ENCODE data around the gene INS. TPM values are rescaled to one million over a fixed set of nuclear protein-coding genes. Genes with fewer than 3 reads are reported as not detected.
A peak's percentile ranks its signal among the peaks of the same experiment; 100 is the strongest.

INS gene
- polyA plus RNA-seq, 2 of the 4 experiments (the other 2 are of a cell fraction): not detected

DNA sequence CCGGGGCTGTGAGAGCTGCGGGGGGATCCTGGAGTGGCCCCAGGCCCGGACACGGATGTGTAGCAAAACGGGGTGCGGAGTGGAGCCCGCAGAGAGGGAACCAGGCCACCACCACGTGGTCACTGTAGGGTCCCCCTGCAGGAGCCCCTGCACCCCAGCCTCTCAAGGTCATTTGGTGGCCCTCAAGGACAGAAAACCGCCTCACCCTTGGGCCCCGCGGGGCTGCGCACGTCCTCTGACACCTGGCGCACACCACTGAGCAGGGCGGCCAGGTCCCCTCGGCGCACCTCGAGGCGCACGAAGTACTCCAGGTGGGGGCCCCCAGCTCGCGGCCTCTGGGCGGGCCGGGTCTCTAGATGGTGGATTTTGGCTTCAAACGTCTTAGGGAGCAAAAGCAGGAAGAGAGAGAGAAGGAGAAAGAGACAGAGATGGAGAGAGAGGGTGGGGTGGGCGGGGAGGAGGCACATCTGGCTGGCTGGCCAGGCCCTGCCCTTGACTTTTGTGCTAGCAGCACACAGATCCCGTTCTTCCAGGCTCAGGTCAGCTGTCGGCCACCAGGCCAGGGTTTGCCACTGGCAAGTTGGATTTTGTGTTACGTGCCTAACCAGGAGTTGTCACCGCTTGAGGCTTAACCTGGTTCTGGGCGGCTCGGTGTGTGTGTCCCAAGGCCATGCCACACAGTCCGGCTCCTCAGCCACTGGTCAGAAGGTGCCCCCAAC, 7.4 kb upstream of the INS start:
- ChIA-PET POLR2A (no interaction called here), CTCF (interaction anchor here (0.7 to 18.0 kb wide), 10 partner anchors 10 to 515 kb away, joined by 3 to 276 read pairs (median 4); no protein-coding TSS in a partner anchor)
- Histone ChIP-seq H3K4me3 (no peak overlapping the region), H3K4me1 (no peaks in the 10 kb centered on the region), H3K27ac (no peak overlapping the region), H3K4me2 (no peak overlapping the region), H3K9me3 (no peaks in the 10 kb centered on the region)
- TF ChIP-seq ZFP36 (IDR thresholded peaks at IDR 0.05; ENCODE audit: borderline replicate concordance, partially characterized antibody) (no peak), JUNB (IDR thresholded peaks at IDR 0.05) (no peak), ZC3H11A (IDR thresholded peaks at IDR 0.05) (no peak), CBX8 (IDR thresholded peaks at IDR 0.05) (no peak), SREBF2 (IDR thresholded peaks at IDR 0.05) (no peak), HDAC2 (IDR thresholded peaks at IDR 0.05) (no peak), FOSL2 (IDR thresholded peaks at IDR 0.05) (no peak), FOSL2 (CRISPR knock-in tag; IDR thresholded peaks at IDR 0.05) (no peak), KDM5A (IDR thresholded peaks at IDR 0.05) (no peak), RARB (CRISPR knock-in tag; IDR thresholded peaks at IDR 0.05) (no peak), RFX5 (IDR thresholded peaks at IDR 0.05) (no peak), KDM1A (IDR thresholded peaks at IDR 0.05; ENCODE audit: low read depth) (no peak), MYC (IDR thresholded peaks at IDR 0.05; ENCODE audit: borderline replicate concordance, low read length) (no peak), EHMT2 (IDR thresholded peaks at IDR 0.05; ENCODE audit: low read depth) (no peak), ZNF302 (CRISPR knock-in tag; IDR thresholded peaks at IDR 0.05) (no peak), CHD4 (IDR thresholded peaks at IDR 0.05; ENCODE audit: borderline replicate concordance) (no peak)
- TF ChIP-seq, protein P1, sequence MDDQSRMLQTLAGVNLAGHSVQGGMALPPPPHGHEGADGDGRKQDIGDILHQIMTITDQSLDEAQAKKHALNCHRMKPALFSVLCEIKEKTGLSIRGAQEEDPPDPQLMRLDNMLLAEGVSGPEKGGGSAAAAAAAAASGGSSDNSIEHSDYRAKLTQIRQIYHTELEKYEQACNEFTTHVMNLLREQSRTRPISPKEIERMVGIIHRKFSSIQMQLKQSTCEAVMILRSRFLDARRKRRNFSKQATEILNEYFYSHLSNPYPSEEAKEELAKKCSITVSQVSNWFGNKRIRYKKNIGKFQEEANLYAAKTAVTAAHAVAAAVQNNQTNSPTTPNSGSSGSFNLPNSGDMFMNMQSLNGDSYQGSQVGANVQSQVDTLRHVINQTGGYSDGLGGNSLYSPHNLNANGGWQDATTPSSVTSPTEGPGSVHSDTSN (IDR thresholded peaks at IDR 0.05): no peak
- TF ChIP-seq, protein P2, sequence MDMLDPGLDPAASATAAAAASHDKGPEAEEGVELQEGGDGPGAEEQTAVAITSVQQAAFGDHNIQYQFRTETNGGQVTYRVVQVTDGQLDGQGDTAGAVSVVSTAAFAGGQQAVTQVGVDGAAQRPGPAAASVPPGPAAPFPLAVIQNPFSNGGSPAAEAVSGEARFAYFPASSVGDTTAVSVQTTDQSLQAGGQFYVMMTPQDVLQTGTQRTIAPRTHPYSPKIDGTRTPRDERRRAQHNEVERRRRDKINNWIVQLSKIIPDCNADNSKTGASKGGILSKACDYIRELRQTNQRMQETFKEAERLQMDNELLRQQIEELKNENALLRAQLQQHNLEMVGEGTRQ (IDR thresholded peaks at IDR 0.05): no peak
- TF ChIP-seq, protein P3, sequence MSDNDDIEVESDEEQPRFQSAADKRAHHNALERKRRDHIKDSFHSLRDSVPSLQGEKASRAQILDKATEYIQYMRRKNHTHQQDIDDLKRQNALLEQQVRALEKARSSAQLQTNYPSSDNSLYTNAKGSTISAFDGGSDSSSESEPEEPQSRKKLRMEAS (IDR thresholded peaks at IDR 0.05): no peak
- TF ChIP-seq, protein P4, sequence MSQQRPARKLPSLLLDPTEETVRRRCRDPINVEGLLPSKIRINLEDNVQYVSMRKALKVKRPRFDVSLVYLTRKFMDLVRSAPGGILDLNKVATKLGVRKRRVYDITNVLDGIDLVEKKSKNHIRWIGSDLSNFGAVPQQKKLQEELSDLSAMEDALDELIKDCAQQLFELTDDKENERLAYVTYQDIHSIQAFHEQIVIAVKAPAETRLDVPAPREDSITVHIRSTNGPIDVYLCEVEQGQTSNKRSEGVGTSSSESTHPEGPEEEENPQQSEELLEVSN (IDR thresholded peaks at IDR 0.05; ENCODE audit: borderline replicate concordance, low read depth): no peak
- TF ChIP-seq, protein P5, sequence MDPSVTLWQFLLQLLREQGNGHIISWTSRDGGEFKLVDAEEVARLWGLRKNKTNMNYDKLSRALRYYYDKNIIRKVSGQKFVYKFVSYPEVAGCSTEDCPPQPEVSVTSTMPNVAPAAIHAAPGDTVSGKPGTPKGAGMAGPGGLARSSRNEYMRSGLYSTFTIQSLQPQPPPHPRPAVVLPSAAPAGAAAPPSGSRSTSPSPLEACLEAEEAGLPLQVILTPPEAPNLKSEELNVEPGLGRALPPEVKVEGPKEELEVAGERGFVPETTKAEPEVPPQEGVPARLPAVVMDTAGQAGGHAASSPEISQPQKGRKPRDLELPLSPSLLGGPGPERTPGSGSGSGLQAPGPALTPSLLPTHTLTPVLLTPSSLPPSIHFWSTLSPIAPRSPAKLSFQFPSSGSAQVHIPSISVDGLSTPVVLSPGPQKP (IDR thresholded peaks at IDR 0.05; ENCODE audit: low read depth, low read length): no peak
- no peak for FAIRE-seq
- ATAC-seq: no peak
- WGBS (ENCODE audit: missing lambda C conversion rate): 72% methylated on average over 28 of the region's 33 CpGs
- no peak for DNase-seq (ENCODE audit: low read depth in 1 of 2, low spot score in 1 of 2)

- TF ChIP-seq KDM1A (IDR thresholded peaks at IDR 0.05; ENCODE audit: low read depth) (no peak), HOXB5 (CRISPR knock-in tag; IDR thresholded peaks at IDR 0.05) (no peak), NPAS2 (CRISPR knock-in tag; IDR thresholded peaks at IDR 0.05; ENCODE audit: borderline replicate concordance) (no peak)
- TF ChIP-seq, protein P5 (IDR thresholded peaks at IDR 0.05; ENCODE audit: low read depth, low read length): no peak
- Histone ChIP-seq H3K9me3 (no peaks in the 10 kb centered on the region), H3K4me1 (no peaks in the 10 kb centered on the region), H3K27ac (no peak overlapping the region), H3K4me3 (no peak overlapping the region), H3K4me2 (no peak overlapping the region)
- DNase-seq (ENCODE audit: low read depth in 1 of 2, low spot score in 1 of 2) (no peak), ATAC-seq (peak in 1 of 2 experiments; percentile 2; a peak in 1 of 6 replicates), FAIRE-seq (no peak)
- ChIA-PET POLR2A (no interaction called here), CTCF (interaction anchor here (0.7 to 18.0 kb wide), 10 partner anchors 11 to 514 kb away, joined by 3 to 276 read pairs (median 4); no protein-coding TSS in a partner anchor)
- WGBS (ENCODE audit: missing lambda C conversion rate): 33% methylated on average over 18 of the region's 31 CpGs
Observed at GRCh38 chr11:2167141-2168045, 6.4 kb upstream of the INS start.

Data from A549 (cell line).